ENCODE results near the gene CX3CR1.

Gene CX3CR1

DNA sequence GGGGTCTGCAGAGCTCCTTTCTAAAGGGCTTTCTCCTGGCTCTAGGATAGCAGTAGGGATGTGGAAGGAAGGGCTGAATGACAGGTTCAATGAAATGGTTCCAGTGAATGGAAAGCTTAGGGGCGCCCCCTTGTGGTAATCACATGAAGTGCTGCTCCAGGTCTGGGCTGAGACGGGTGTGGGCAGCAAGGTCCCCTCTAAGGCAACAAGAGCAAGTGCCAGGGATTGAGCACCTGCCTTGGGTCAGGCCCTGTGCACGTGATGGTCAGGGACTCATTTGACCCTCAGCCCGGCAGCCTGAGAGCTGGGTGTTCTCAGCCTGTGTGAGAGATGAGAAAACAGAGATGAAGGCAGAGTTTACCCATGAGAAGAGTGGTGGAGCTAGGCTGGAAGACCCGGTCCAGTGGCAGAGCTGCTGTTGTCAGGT lies 12.1 kb upstream of the CX3CR1 start:
- DNase-seq = peak; percentile 78

GRCh38 chr3:39290255-39290654 lies 10.4 kb upstream of the CX3CR1 start:
- no peak for DNase-seq

DNA sequence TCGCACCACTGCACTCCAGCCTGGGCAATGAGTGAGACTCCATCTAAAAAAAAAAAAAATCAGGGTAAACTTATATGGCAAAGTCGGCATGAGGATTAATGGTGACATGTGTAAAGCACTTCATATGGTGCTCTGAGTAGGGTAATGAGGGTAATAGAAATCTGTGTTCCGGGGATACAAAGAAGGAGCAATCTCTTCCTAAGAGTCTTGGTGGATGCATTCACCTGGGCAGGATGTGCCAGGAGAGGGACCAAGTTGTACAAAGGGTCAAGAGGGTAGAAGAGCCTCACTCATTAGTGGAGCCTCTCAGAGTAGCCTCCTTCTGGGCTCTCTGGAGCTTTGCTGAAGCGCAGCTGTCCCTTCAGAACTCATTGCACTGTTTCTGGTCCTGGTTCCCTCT lies 9.3 kb upstream of the CX3CR1 start:
- no peak for DNase-seq

DNA sequence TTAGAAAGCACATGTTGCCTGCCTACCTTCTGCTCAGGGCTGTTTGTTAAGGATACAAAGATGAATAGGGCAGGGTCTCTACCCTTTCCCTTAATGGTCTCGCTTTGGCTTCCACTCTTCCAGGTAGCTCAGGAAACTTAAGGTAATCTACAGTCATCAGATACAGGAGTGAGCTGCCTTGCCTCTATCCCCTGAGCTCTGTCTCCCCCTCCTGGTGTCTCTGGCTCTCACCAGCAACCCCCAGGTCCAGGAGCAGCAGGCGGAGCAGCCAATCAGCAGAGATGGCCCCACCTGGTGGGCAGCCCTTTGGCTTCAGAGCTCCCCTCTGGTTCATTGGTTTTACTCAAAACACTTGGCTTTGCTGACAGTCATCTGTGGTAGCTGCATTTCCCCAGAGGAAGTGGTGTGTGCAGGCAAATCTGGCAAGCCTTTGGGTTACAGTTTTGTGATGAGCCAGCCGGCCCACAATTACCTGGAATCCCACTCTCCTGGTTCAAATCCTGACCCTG lies 8.5 kb upstream of the CX3CR1 start:
- peak; percentile 84 for DNase-seq

DNA sequence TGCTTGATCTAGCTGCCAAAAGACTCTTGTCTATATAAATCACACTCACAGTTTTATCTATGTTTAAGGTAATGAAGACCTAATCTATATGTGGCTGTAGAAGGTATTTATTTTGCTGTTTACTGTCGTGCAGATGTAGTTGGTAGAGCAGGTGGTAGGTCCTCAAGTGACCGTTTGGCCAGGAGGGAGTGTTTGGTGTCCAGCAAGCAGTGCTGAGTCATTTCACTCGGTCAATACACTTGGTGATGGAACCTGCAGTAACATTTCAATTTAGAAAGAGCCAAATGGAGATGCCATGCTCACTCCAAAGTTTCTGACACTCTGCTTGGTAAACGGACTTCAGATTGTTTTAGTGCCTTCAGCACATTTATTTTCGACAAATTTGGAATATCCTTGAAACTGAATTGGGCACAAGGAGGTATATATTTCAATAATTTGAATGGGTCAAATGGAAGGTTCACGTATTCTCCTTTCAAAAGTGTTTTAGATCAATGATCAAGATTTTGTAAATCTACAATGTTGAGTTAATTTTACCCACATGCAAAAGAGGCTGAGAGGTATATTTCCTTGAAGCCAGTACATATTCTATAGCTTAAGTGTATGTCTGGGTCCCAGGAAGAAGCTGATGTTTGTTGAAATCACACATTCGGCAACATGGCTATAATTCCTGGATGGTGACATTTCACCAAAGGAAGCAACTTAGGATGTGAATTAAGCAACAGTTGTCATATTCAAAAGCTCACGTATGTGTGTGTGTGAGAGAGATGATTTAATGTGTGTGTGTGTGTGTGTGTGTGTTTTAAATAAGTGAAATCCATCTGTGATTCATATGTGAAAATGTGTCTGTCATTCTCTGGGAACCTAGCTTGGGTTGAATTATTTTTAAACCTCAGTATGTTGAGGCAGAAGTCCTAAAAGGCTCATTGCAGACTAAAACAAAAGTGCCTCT lies 7.7 kb upstream of the CX3CR1 start:
- no peak for DNase-seq

- DNase-seq = no peak
Measured at GRCh38 chr3:39286771-39287170, 6.9 kb upstream of the CX3CR1 start.

- no peak for DNase-seq
Measured at GRCh38 chr3:39285332-39285731, 5.5 kb upstream of the CX3CR1 start.

- no peak for DNase-seq
Measured at GRCh38 chr3:39284457-39284881, 4.6 kb upstream of the CX3CR1 start.

GRCh38 chr3:39282057-39282456 lies 2.2 kb upstream of the CX3CR1 start:
- no peak for DNase-seq

DNA sequence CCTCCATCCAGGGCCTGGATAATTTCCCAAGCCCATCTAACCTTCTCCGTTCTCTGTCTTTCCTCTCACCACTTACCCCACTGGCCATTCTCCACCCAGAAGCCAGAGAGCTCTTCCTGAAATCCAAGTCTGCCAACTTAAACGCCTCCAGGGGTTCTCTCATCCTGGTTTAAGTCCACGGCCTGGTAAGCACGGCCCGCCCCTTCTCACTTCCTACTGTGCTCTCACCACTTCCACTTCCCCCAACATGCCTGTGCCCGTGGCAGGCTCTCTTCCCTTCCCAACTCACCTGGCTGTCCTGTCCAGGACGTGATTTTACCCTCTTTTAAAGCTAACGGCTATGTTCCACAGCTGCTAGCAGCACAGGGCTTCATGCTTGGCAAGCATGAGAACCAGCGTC lies 1.7 kb upstream of the CX3CR1 start:
- DNase-seq = no peak

GRCh38 chr3:39280571-39280970 lies 735 bp upstream of the CX3CR1 start:
- no peak for DNase-seq

- no peak for DNase-seq
Measured at GRCh38 chr3:39278616-39278935, 1.3 kb downstream of the CX3CR1 start.

DNA sequence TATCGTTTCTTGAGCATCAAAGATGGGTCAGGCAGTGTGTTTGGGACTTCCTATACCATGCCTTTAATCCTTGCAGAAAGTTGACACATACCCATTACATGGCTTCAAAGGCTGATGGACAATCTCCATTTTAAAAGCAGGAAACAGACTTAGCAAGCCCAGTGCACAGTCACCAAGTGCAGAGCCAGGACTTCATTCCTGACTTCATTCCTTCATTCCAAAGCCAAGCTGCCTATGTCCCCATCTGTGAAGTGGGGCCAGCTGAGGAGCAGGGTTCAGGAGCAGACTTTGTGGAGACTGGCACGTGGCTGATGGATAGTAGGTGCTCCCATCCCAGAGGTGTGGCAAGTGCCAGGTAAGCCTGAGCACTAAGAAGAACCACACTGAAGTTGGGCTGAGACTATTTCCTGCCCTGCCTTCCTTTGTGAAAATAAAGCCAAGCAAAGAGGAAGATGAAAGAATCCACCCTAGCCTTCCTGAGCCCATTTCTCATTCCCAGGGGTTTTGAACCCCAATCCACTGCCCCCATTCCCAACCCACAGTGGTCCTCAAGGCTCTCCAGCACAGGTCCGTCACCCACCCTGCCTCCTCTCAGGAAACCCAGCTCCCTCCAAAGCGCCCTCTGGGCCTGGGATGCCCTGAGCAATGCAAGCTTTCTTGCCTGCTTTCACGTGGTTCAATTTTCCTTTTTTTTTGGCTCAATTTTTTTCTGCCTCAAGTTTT lies 1.8 kb downstream of the CX3CR1 start:
- DNase-seq = no peak

- no peak for DNase-seq
Measured at GRCh38 chr3:39276746-39277145, 3.1 kb downstream of the CX3CR1 start.

- DNase-seq = no peak
Measured at GRCh38 chr3:39275963-39276593, 3.8 kb downstream of the CX3CR1 start.

GRCh38 chr3:39275052-39275451 lies 4.8 kb downstream of the CX3CR1 start:
- DNase-seq = no peak

DNA sequence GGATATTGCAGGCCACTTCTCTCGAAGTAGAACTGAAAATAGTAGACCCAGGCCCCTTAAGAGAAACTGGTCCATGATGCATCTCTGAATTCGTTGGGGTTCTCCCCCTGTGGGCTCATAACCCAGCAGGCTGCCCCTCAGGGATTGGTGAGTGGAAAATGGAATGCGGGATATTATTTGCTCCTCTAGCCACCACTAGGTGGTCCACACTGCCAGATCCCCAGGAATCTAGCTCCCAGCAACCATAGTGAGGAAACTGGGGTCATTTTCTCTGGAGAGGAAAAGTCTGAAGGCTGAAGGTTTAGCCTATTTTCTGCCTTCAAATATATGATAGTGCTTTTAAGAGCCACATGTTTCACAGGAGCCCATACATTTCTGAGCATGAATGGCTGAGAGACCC lies 6.7 kb downstream of the CX3CR1 start:
- DNase-seq = no peak

DNA sequence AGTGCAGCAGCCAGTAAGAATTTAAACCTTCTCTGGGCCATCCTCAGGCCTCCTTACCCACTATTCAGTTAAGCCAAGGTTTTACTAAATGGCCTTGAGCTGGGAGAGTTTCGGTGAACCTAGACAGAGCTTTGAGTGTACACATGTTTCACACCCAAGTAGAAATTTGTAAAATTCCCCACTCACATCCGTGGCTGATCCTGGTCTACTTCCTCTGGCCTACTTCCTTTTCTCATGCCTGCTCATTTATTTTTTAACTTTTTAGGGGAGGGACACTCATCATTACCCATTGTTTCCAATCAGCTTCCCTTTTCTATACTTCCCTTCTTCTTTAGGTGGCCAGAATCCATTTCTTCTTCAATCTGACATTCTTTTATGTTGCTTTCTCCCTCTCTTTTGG lies 7.6 kb downstream of the CX3CR1 start:
- DNase-seq = no peak

GRCh38 chr3:39271363-39271914 lies 8.4 kb downstream of the CX3CR1 start:
- DNase-seq = no peak

GRCh38 chr3:39269528-39269927 lies 10.3 kb downstream of the CX3CR1 start:
- DNase-seq = no peak

- DNase-seq = no peak
Measured at GRCh38 chr3:39268549-39268900, 11.3 kb downstream of the CX3CR1 start.

GRCh38 chr3:39267631-39268548 lies 11.9 kb downstream of the CX3CR1 start:
- DNase-seq = peak; percentile 79
